Breast epithelium (tissue), 3 donors: Measurements from ENCODE around the gene PSME1. TPM values are rescaled to one million over a fixed set of nuclear protein-coding genes. Genes with fewer than 3 reads are reported as not detected.

ENCODE experiments used
- total RNA-seq, 3 donors: library from RNA; depleted of rRNA; stranded (reverse); fragments of >200 nt; gene quantifications; one replicate each; pipeline ENCODE4 v1.1.0, GENCODE V29; 2016

PSME1 gene
- total RNA-seq, 3 donors from 2014 or later, result 91.1 to 151 (median 135) TPM

Other genes starting within 250 kb of the PSME1 start
- 10 to 100 TPM; 38.4 to 48.8 (median 40.0) TPM for gene DHRS4, start 182.4 kb upstream of the PSME1 start, total RNA-seq
- 10 to 100 TPM; 13.4 to 22.9 (median 16.8) TPM for gene DHRS4L2, start 147.3 kb upstream of the PSME1 start, total RNA-seq
- under 1 TPM; 0.16 to 0.98 (median 0.73) TPM for gene CARMIL3, start 84.2 kb upstream of the PSME1 start, total RNA-seq
- gene CPNE6, start 64.6 kb upstream of the PSME1 start, total RNA-seq, result not detected
- gene PCK2, start 41.9 kb upstream of the PSME1 start, total RNA-seq, result 10 to 100 TPM; 20.5 to 51.5 (median 24.3) TPM
- gene DCAF11, start 21.4 kb upstream of the PSME1 start, total RNA-seq, result 10 to 100 TPM; 78.6 to 81.6 (median 80.9) TPM
- gene NRL, start 21.2 kb upstream of the PSME1 start, total RNA-seq, result 1 to 10 TPM; 2.1 to 5.6 (median 2.5) TPM
- gene FITM1, start 5.5 kb upstream of the PSME1 start, total RNA-seq, result 1 to 10 TPM; 1.2 to 2.6 (median 1.6) TPM
- 10 to 100 TPM; 13.4 to 19.0 (median 16.5) TPM for gene EMC9, start 5.4 kb downstream of the PSME1 start, total RNA-seq
- 10 to 100 TPM; 22.1 to 69.2 (median 62.1) TPM for gene PSME2, start 10.4 kb downstream of the PSME1 start, total RNA-seq
- gene RNF31, start 11.3 kb downstream of the PSME1 start, total RNA-seq, result 10 to 100 TPM; 29.1 to 43.8 (median 41.0) TPM
- 10 to 100 TPM; 44.6 to 76.0 (median 54.7) TPM for gene IRF9, start 25.1 kb downstream of the PSME1 start, total RNA-seq
- 10 to 100 TPM in 1 of 3 donors, 1 to 10 TPM in 2; 2.9 to 10.2 (median 6.6) TPM for gene REC8, start 35.9 kb downstream of the PSME1 start, total RNA-seq
- 10 to 100 TPM; 17.0 to 41.6 (median 21.7) TPM for gene IPO4, start 52.6 kb downstream of the PSME1 start, total RNA-seq
- 10 to 100 TPM; 52.3 to 75.7 (median 71.1) TPM for gene TM9SF1, start 59.2 kb downstream of the PSME1 start, total RNA-seq
- 1 to 10 TPM in 1 of 3 donors, not detected in 2; 1.3 TPM for gene TSSK4, start 69.5 kb downstream of the PSME1 start, total RNA-seq
- 10 to 100 TPM; 66.5 to 88.8 (median 85.0) TPM for gene CHMP4A, start 77.3 kb downstream of the PSME1 start, total RNA-seq
- gene MDP1, start 79.9 kb downstream of the PSME1 start, total RNA-seq, result 10 to 100 TPM; 13.1 to 20.8 (median 17.1) TPM
- gene NEDD8, start 96.2 kb downstream of the PSME1 start, total RNA-seq, result 100 to 1,000 TPM; 118 to 165 (median 150) TPM
- 10 to 100 TPM; 59.3 to 74.6 (median 66.1) TPM for gene GMPR2, start 96.7 kb downstream of the PSME1 start, total RNA-seq
- 10 to 100 TPM; 53.1 to 71.9 (median 55.5) TPM for gene TINF2, start 106.4 kb downstream of the PSME1 start, total RNA-seq
- 10 to 100 TPM in 1 of 3 donors, 1 to 10 TPM in 1, under 1 TPM in 1; 0.32 to 18.7 (median 1.6) TPM for gene TGM1, start 127.0 kb downstream of the PSME1 start, total RNA-seq
- 10 to 100 TPM; 24.8 to 41.6 (median 34.4) TPM for gene RABGGTA, start 135.4 kb downstream of the PSME1 start, total RNA-seq
- gene DHRS1, start 163.6 kb downstream of the PSME1 start, total RNA-seq, result 10 to 100 TPM; 21.9 to 45.7 (median 32.1) TPM
- 10 to 100 TPM; 18.4 to 21.0 (median 19.0) TPM for gene NOP9, start 163.7 kb downstream of the PSME1 start, total RNA-seq
- 10 to 100 TPM in 2 of 3 donors, 1 to 10 TPM in 1; 8.0 to 14.4 (median 10.4) TPM for gene CIDEB, start 171.8 kb downstream of the PSME1 start, total RNA-seq
- 10 to 100 TPM in 1 of 3 donors, 1 to 10 TPM in 2; 8.5 to 11.1 (median 9.4) TPM for gene LTB4R2, start 173.9 kb downstream of the PSME1 start, total RNA-seq
- 10 to 100 TPM in 2 of 3 donors, 1 to 10 TPM in 1; 5.7 to 18.4 (median 12.8) TPM for gene LTB4R, start 175.3 kb downstream of the PSME1 start, total RNA-seq
- 10 to 100 TPM; 13.8 to 60.6 (median 27.7) TPM for gene ADCY4, start 198.9 kb downstream of the PSME1 start, total RNA-seq
- gene RIPK3, start 203.8 kb downstream of the PSME1 start, total RNA-seq, result 10 to 100 TPM; 10.7 to 13.4 (median 12.0) TPM
- gene NFATC4, start 232.0 kb downstream of the PSME1 start, total RNA-seq, result 10 to 100 TPM; 28.6 to 67.2 (median 32.8) TPM